Activated naive CD8-positive, alpha-beta T cell treated with anti-CD3 and anti-CD28 coated beads, Interleukin-2, amount 50 U/mL, for 16 hours (primary cell): ENCODE results near the gene INO80B.
"Not testable (repeated sequence)": the region's sequence is repeated elsewhere in the genome, so short reads cannot be mapped to it uniquely, and the experiment has no call there.

Experiments used
- DNase-seq: peaks from one replicate; pipeline ENCODE4 v3.0.0-alpha.2; 2020; ENCODE audit warnings: low read depth, low spot score

Gene INO80B

GRCh38 chr2:74481961-74482800 lies 27.3 kb downstream of the INO80B start:
- no peak for DNase-seq

GRCh38 chr2:74482801-74483674 lies 28.2 kb downstream of the INO80B start, which contains the start of the genes CCDC142 and TTC31:
TSS of gene CCDC142 (minus strand) at chr2:74482998. CDS start at chr2:74482837, 161 bp downstream.
TSS of gene TTC31 (plus strand) at chr2:74483081. CDS start at chr2:74483096, 15 bp downstream.
- peak; percentile 86 for DNase-seq

GRCh38 chr2:74483675-74484164 lies 28.8 kb downstream of the INO80B start:
- DNase-seq, result not testable (repeated sequence)

- no peak for DNase-seq
Measured at GRCh38 chr2:74486141-74486540, 31.3 kb downstream of the INO80B start.

GRCh38 chr2:74488643-74489481 lies 34.0 kb downstream of the INO80B start:
- DNase-seq, result no peak

GRCh38 chr2:74489906-74490305 lies 35.0 kb downstream of the INO80B start:
- no peak for DNase-seq

- DNase-seq, result no peak
Measured at GRCh38 chr2:74491648-74492544, 37.0 kb downstream of the INO80B start.

GRCh38 chr2:74493546-74493945 lies 38.7 kb downstream of the INO80B start:
- DNase-seq, result no peak

- no peak for DNase-seq
Measured at GRCh38 chr2:74495440-74495839, 40.6 kb downstream of the INO80B start.

- no peak for DNase-seq
Measured at GRCh38 chr2:74496997-74497776, 42.3 kb downstream of the INO80B start.

- DNase-seq, result no peak
Measured at GRCh38 chr2:74497777-74498499, 43.1 kb downstream of the INO80B start.

- no peak for DNase-seq
Measured at GRCh38 chr2:74498500-74499266, 43.8 kb downstream of the INO80B start.

- DNase-seq, result no peak
Measured at GRCh38 chr2:74499267-74499939, 44.5 kb downstream of the INO80B start, which contains the start of gene LBX2. TSS of gene LBX2 (minus strand) at chr2:74499603. CDS start at chr2:74499537, 66 bp downstream.

- no peak for DNase-seq
Measured at GRCh38 chr2:74499940-74500577, 45.2 kb downstream of the INO80B start.

GRCh38 chr2:74500578-74500946 lies 45.7 kb downstream of the INO80B start:
- DNase-seq, result no peak

- no peak for DNase-seq
Measured at GRCh38 chr2:74501335-74502071, 46.6 kb downstream of the INO80B start.
